Natural killer cell (primary cell): ENCODE results near the gene OVCH1. TPM values are rescaled to one million over a fixed set of nuclear protein-coding genes. Genes with fewer than 3 reads are reported as not detected.

ENCODE experiments used
- ATAC-seq, 3 donors: fragments of 150-1000 bp in 2 of 3; fragments of 200-7000 bp in 1 of 3; cut with Tn5 transposase; 1 replicate in 1 of 3; 2 replicates in 2 of 3; pipeline ENCODE4 v1.10.0; 2021; ENCODE audit warnings: mild to moderate bottlenecking in 2 of 3, moderate library complexity in 2 of 3
- DNase-seq, 2 donors: peaks; one replicate each; pipeline versions ENCODE4 v3.0.0 to v3.0.0-alpha.2; 2013 to 2021; ENCODE audit warnings: mixed read lengths in 1 of 2
- H3K27ac ChIP-seq: one replicate; pipeline ENCODE4 v1.5.1; 2013; ENCODE audit warnings: mild to moderate bottlenecking, low read length
- H3K27me3 ChIP-seq: one replicate; pipeline ENCODE4 v1.6.1; 2013; ENCODE audit warnings: low read length; ENCODE audit not compliant: control insufficient read depth, insufficient read depth
- H3K36me3 ChIP-seq: one replicate; pipeline ENCODE4 v1.6.1; 2013; ENCODE audit warnings: low read length; ENCODE audit not compliant: control insufficient read depth, insufficient read depth
- H3K4me1 ChIP-seq: one replicate; pipeline ENCODE4 v1.6.1; 2013; ENCODE audit warnings: low read length; ENCODE audit not compliant: control insufficient read depth, insufficient read depth
- H3K4me3 ChIP-seq: one replicate; pipeline ENCODE4 v1.5.1; 2013; ENCODE audit warnings: low read length
- H3K9me3 ChIP-seq: one replicate; pipeline ENCODE4 v1.6.1; 2013; ENCODE audit warnings: low read length; ENCODE audit not compliant: control insufficient read depth, insufficient read depth
- H3K27ac Mint-ChIP-seq, 2 donors: one replicate each; pipeline ENCODE4 v1.8.0; 2022; ENCODE audit warnings: mild to moderate bottlenecking in 2 of 2, mixed read lengths in 2 of 2, moderate library complexity in 1 of 2
- H3K27me3 Mint-ChIP-seq, 2 donors: one replicate each; pipeline ENCODE4 v1.8.0; 2022; ENCODE audit warnings: low read depth in 2 of 2, mixed read lengths in 2 of 2
- H3K36me3 Mint-ChIP-seq: one replicate; pipeline ENCODE4 v1.8.0; 2022; ENCODE audit warnings: mixed read lengths
- H3K4me1 Mint-ChIP-seq, 2 donors: one replicate each; pipeline ENCODE4 v1.8.0; 2022; ENCODE audit warnings: mixed read lengths in 2 of 2
- H3K4me3 Mint-ChIP-seq: one replicate; pipeline ENCODE4 v1.8.0; 2022; ENCODE audit warnings: mild to moderate bottlenecking, moderate library complexity, mixed read lengths
- H3K9me3 Mint-ChIP-seq, 2 donors: one replicate each; pipeline ENCODE4 v1.8.0; 2022; ENCODE audit warnings: mixed read lengths in 2 of 2
- WGBS: methylation state at CpG from one replicate; pipeline ENCODE4 v1.1.7; 2013; ENCODE audit warnings: missing lambda C conversion rate; ENCODE audit not compliant: insufficient coverage; 5-methylcytosine and 5-hydroxymethylcytosine counted together
- intact Hi-C: fragments of 100-400 bp; cut with micrococcal nuclease; formaldehyde crosslinking; loops from one replicate; pipeline ENCODE4 v1.14.2; 2022
- total RNA-seq, 4 donors: library from RNA; stranded (reverse); fragments of 120-200 nt in 1 of 4; gene quantifications; one replicate each; pipeline versions ENCODE4 v1.2.3 to v1.2.4, GENCODE V29; 2013 to 2022
- TF ChIP-seq, protein P1 (sequence below): fragments of 200-600 bp; IDR thresholded peaks from one replicate; pipeline ENCODE4 v1.8.0; 2022; ENCODE audit warnings: antibody characterized with exemption

The OVCH1 gene
- total RNA-seq, 3 donors from 2014 or later (not counting 1 experiment from before 2014, with no cell fraction given): not detected

DNA sequence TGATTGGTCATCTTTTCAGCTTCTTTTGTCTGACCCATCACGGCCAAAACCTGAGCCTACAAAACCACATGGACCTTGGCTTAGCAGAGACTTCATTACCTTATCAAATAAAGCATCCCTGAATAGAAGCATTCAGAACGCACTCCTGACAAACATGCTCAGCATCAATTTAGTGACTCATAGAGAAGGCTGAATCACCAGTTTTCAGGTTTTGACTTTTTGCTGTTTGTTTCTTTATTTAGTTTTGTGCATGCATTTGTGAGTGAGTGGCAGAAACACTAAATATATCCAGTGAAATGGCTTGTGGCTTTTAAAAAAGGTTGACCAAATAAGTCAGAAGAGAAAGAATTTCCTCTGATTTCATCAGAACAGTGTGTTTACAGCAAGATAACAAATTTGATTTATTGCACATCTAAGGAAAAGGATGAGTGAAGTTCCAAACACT is 19.0 kb upstream of the OVCH1 start:
- Mint-ChIP-seq H3K36me3 (no peaks in the 10 kb centered on the region), H3K4me1 (no peaks in the 10 kb centered on the region), H3K27ac (no peak overlapping the region), H3K27me3 (peaks cover 7 to 16% of the 10 kb centered on the region in 2 donors), H3K9me3 (no peaks in the 10 kb centered on the region), H3K4me3 (no peak overlapping the region)
- TF ChIP-seq, protein P1, sequence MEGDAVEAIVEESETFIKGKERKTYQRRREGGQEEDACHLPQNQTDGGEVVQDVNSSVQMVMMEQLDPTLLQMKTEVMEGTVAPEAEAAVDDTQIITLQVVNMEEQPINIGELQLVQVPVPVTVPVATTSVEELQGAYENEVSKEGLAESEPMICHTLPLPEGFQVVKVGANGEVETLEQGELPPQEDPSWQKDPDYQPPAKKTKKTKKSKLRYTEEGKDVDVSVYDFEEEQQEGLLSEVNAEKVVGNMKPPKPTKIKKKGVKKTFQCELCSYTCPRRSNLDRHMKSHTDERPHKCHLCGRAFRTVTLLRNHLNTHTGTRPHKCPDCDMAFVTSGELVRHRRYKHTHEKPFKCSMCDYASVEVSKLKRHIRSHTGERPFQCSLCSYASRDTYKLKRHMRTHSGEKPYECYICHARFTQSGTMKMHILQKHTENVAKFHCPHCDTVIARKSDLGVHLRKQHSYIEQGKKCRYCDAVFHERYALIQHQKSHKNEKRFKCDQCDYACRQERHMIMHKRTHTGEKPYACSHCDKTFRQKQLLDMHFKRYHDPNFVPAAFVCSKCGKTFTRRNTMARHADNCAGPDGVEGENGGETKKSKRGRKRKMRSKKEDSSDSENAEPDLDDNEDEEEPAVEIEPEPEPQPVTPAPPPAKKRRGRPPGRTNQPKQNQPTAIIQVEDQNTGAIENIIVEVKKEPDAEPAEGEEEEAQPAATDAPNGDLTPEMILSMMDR: no peak
- ATAC-seq: no peak
- Histone ChIP-seq H3K27ac (no peak overlapping the region), H3K36me3 (no peaks in the 10 kb centered on the region), H3K4me3 (no peak overlapping the region), H3K9me3 (no peaks in the 10 kb centered on the region), H3K27me3 (no peaks in the 10 kb centered on the region), H3K4me1 (no peaks in the 10 kb centered on the region)
- DNase-seq: no peak
- WGBS: 83% methylated on average over 2 of the region's 2 CpGs
- intact Hi-C loops: no loop called here

DNA sequence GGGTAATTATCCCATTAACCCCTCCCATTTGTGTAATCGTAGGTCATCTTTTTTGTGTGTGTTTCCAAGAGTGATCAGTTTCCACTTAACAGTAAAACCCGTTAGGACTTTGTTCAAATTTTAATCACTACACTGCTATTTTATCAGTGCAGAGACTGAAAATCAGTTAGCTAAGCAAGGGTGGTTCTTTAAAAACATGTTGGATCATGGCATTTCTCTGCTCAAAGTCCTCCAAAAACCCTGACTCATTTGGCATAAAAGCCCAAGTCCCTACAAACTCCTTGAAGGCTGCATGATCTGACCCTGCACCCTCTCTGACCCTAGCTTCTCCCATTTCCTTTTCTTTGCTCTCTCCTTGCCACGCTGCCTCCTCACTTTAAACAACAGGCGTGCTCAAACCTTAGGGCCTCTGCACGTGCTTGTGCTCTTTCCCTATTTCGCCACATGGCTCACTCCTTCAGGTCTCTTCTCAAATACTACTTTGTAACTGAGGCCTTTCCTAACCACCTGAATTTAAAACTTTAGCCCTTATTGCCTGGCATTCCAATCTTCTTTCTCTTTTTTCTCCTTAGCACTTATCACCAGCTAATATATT is 13.2 kb upstream of the OVCH1 start:
- Mint-ChIP-seq H3K27me3 (peaks cover 8 to 20% of the 10 kb centered on the region in 2 donors), H3K4me1 (no peaks in the 10 kb centered on the region), H3K4me3 (no peak overlapping the region), H3K27ac (no peak overlapping the region), H3K9me3 (no peaks in the 10 kb centered on the region), H3K36me3 (no peaks in the 10 kb centered on the region)
- ATAC-seq: no peak
- no peak for DNase-seq
- no peak overlapping the region for H3K27ac ChIP-seq
- H3K36me3 ChIP-seq: no peaks in the 10 kb centered on the region
- H3K4me3 ChIP-seq: no peak overlapping the region
- no peaks in the 10 kb centered on the region for H3K27me3 ChIP-seq
- TF ChIP-seq, protein P1: no peak
- no peaks in the 10 kb centered on the region for H3K4me1 ChIP-seq
- WGBS: 85% methylated on average over 6 of the region's 6 CpGs
- no peaks in the 10 kb centered on the region for H3K9me3 ChIP-seq
- intact Hi-C loops: no loop called here

DNA sequence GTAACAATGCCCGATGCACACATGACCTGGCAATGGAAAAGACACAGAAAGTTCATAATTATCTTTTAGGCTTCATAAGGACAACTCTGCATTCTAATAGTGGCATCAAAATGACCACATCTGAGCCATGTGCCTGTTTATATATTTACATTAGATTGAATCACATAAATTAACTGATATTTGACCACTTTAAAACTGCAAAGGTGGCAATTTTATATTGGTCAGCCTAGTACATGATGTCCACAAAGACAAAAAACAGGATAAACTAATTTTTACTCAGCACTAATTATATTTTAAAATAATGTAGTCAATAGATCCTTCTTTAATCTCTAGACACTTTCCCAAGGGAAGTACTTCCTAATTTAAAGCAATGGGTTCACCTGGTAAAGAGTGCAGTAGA is 12.0 kb upstream of the OVCH1 start:
- Mint-ChIP-seq H3K4me3 (no peak overlapping the region), H3K9me3 (no peaks in the 10 kb centered on the region), H3K27ac (no peak overlapping the region), H3K27me3 (peaks cover 0 to 17% of the 10 kb centered on the region in 2 donors), H3K36me3 (no peaks in the 10 kb centered on the region), H3K4me1 (no peaks in the 10 kb centered on the region)
- H3K27ac ChIP-seq: no peak overlapping the region
- no peaks in the 10 kb centered on the region for H3K9me3 ChIP-seq
- no peak overlapping the region for H3K4me3 ChIP-seq
- no peaks in the 10 kb centered on the region for H3K27me3 ChIP-seq
- no peaks in the 10 kb centered on the region for H3K4me1 ChIP-seq
- no peak for DNase-seq
- 83% methylated on average over 1 of the region's 1 CpG for WGBS
- TF ChIP-seq, protein P1: no peak
- H3K36me3 ChIP-seq: no peaks in the 10 kb centered on the region
- no peak for ATAC-seq
- intact Hi-C loops: no loop called here

DNA sequence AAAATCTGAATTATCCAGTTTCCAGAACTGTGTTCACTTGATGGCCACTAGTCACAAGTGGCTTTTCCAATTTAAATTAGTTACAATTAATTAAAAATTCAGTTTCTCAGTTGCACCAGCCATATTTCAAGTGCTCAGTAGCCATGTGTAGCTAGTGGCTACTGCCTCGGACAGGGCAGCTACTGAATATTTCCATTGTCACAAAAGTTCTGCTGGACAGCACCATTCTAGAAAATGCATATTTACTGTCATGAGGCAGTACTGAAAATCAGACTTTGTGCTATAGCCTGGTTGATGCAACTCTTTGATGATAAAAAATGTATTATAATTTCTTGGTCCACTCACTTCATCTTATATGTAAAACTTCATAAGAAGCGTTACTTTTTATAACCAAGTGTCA is 11.5 kb upstream of the OVCH1 start:
- H3K4me3 Mint-ChIP-seq: no peak overlapping the region
- DNase-seq (no peak), ATAC-seq (no peak)
- H3K27ac Mint-ChIP-seq: no peak overlapping the region
- Histone ChIP-seq H3K4me3 (no peak overlapping the region), H3K4me1 (no peaks in the 10 kb centered on the region), H3K27me3 (no peaks in the 10 kb centered on the region), H3K27ac (no peak overlapping the region), H3K36me3 (no peaks in the 10 kb centered on the region), H3K9me3 (no peaks in the 10 kb centered on the region)
- TF ChIP-seq, protein P1: no peak
- WGBS: 90% methylated on average over 2 of the region's 2 CpGs
- H3K9me3 Mint-ChIP-seq: no peaks in the 10 kb centered on the region
- intact Hi-C loops: no loop called here
- H3K36me3 Mint-ChIP-seq: no peaks in the 10 kb centered on the region
- peaks cover 0 to 17% of the 10 kb centered on the region in 2 donors for H3K27me3 Mint-ChIP-seq
- H3K4me1 Mint-ChIP-seq: no peaks in the 10 kb centered on the region
